Fibroblast of skin of right quadriceps (primary cell): ENCODE measurements around the gene DCLK1.
"Not testable (repeated sequence)": the region's sequence is repeated elsewhere in the genome, so short reads cannot be mapped to it uniquely, and the experiment has no call there.

Experiments used
- DNase-seq: peaks from one replicate; pipeline ENCODE4 v3.0.0-alpha.2; 2013

DCLK1 gene

DNA sequence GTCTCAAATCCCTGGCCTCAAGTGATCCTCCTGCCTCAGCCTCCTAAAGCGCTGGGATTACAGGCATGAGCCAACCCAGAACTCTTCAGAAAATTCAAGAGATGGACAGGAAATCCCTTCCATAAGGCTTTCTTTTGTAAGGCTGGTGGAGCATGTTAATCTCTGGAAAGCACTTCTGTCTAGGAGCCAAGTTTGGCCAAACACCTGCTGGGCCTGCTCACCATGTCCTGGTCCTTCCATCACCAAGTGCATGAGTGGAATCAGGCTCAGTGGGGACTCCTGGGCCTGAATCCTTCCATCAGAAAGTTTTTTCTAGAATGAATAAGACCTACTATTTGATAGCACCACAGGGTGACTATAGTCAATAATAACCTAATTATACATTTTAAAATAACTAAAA, 148.0 kb downstream of the DCLK1 start:
- no peak for DNase-seq

DNA sequence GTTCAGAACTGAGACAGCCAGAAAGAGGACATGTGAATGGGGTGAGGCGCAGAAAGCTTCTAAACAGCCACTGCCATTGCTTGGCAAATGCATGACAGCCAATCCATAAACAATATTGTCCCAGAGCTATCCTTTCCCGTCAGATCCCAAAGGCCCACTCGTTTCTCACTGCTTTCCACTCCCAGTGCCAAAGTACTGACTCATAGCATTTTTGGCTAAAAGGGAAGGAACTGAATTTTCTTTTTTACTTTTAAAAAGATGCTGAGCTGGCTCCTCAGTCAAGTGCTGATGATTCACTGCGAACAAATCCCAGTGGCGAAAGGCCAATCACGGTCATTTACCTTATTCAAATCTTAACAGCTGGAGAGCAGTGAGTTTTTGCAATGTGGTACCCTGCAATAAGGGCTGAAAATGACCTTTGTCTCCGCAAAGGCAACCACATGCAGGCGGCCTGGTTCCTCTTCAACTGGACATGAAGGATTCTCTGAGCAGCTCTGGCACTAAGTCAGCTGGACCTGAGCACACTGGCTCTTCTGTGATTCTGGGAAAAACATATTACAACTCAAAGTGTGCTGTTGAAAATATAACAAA, 151.7 kb downstream of the DCLK1 start:
- DNase-seq, result peak; percentile 92

DNA sequence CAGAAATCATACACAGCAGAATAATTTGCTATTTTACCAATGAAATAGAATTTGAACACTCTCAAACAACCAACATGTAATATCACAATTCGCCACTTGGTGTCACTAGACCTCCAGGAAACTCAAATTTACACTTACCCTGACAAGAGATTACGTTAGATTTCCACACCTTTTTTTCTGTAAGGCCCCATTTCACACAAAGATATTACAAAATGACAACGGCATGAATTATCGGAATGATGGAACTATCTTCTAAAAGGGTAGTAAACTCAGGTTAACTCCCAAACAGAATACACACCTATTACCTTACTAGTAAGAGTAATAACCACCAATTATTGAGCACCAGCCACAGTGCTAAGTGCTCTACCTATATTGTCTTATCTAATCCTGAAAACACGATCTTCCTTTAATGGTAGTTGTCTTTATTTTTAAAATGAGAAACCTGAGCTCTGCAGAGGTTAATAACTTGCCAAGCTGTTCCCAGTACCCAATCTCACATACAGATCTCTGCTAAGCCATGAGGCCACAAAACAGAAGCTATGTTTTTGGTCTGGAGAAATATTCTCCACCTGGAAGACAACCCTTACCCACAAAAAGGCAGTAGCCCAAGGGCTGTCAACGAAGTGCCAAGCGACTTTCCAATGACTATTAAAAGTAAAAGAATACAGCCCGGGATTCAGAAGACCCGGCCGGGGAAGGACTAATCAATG, 152.4 kb downstream of the DCLK1 start:
- DNase-seq, result peak; percentile 70

DNA sequence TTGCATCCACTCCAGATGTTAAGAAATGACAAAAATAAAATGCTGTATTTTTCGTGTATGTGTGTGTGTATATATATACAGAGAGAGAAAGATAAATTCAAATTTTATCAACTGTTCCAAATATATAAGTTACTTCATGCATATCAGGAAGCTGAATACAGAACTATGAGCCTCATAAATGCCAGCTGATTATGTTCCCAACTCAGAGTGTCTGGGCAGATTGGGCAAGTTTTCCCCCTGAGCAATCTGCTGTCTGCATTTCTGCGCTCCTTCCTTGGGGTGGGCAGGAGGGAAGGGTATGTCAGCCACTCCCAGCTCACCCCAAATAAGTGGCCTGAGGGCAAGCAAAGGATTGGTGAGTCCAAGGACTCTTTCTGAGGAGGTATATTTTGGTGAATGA, 154.1 kb downstream of the DCLK1 start:
- no peak for DNase-seq

DNA sequence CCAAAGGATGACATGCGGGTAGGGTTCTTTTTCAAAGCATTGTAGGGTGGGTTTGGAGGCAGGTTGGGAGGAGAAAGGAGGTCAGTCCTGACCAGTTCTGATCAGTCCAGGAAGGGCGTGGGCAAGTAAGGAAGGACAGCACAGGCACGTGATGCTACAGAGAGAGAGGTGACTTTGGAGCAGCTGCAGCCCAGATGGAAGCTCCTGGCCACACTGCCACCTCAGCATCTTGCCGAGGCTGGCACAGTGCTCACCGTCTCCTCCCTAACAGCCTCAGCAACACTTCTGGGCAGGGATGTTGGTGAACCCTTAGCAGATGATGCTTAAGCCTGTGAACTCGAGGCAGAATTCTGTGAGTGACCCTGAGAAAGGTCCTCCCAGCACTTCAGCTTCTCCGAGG, 155.1 kb downstream of the DCLK1 start:
- no peak for DNase-seq

DNA sequence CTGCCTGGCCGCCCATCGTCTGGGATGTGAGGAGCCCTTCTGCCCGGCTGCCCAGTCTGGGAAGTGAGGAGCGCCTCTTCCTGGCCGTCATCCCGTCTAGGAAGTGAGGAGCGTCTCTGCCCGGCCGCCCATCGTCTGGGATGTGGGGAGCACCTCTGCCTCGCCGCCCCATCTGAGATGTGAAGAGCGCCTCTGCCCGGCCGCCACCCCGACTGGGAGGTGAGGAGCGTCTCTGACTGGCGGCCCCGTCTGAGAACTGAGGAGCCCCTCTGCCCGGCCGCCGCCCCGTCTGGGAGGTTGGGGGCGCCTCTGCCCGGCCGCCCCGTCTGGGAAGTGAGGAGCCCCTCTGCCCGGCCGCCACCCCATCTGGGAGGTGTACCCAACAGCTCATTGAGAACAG, 164.2 kb downstream of the DCLK1 start:
- not testable (repeated sequence) for DNase-seq

DNA sequence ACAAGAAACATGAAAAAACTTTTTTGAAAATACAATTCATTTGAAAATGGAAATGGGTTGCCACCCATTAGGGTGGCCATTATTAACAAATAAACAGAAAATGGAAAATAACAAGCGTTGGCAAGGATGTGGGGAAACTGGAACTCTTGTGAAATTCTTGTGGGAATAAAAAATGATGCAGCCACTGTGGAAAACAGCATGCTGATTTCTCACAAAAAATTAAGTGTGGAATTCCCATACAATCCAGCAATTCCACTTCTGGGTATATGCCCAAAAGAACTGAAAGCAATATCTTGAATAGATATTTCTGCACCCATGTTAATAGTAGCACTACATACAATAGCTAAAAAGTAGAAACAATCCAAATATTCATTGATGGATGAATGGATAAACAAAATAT, 165.2 kb downstream of the DCLK1 start:
- DNase-seq, result no peak

DNA sequence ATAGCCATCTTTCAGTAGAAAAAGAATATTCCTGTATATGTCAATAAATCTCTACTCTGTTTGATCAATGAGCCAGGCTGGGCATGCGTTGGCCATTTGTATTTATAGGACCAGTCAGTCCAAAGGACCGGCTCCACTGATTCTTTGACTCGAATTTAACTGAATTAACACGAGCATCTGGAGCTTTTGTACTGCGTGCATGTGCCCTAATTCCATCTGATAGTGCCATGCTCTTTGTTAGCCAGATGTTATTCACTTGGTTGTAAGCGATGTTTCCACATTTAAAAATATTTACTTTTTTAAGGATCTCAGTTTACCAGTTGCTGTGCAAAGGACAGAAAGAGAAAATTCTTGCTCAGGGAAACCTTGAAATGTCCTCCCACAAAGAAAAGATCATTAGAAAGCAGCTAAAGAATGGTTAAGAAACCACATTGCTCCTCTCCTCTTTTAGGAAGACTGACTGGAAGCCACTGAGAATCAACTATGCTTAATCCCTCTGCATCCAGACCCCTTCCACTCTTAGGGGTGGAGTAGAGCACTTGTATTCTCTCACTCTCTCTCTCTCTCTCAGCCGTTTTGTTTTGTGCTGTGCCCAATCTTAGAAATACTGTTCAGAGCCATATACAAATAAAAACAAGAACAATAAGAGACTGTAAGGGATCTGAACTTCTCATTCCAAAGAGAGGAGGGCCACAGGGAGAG, 165.8 kb downstream of the DCLK1 start:
- no peak for DNase-seq

DNA sequence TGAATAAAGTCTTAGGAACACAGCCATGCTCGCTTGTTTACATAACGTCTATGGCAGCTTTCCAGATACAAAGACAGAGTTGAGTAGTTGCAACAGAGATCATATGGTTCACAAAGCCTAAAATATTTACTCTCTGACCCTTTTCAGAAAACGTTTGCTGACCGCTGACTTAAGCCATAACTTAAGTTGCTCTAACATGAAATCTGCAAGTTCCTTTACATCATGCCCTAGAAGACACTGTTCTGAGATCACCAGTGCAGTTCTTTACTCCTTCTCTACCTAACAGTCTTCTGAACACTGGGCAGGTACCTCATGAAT, 166.4 kb downstream of the DCLK1 start:
- peak; percentile 37 for DNase-seq

DNA sequence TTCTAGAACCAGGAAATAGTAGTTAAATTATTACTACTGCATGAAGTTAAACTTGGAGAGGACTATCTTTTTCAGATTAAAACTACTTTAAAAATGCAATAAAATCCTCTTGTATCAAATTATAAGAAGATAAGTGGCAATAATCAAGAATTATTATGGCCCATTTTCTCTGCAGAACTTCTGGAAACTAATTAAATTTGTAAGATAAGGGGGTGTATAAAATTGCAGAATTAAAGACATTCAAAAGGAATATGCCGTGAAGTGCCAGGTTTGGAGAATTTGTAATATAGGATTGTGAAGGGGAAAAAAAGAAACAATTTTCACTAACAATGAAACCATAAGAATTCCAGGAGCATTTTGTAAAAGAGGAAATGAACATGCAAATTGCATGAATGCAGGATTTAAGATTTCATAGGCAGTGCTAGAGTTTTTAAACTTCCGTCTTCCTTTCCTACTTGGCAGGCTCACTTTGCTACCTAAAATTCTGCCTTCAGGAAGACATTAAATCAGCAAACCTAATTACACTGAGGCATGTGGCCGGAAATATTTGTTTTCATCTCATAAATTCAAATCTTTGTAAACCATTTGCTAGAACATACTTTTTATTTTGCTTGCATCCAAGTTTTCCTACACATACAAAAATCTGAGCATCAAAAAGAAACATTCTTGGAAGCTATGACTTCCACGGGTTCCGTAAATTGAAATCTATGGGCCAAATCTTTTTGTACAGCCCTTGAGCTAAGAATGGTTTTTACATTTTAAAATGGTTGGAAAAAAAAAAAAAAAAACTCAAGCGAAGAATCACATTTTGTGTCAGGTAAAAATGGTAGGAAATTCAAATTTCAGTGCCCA, 166.9 kb downstream of the DCLK1 start:
- no peak for DNase-seq

DNA sequence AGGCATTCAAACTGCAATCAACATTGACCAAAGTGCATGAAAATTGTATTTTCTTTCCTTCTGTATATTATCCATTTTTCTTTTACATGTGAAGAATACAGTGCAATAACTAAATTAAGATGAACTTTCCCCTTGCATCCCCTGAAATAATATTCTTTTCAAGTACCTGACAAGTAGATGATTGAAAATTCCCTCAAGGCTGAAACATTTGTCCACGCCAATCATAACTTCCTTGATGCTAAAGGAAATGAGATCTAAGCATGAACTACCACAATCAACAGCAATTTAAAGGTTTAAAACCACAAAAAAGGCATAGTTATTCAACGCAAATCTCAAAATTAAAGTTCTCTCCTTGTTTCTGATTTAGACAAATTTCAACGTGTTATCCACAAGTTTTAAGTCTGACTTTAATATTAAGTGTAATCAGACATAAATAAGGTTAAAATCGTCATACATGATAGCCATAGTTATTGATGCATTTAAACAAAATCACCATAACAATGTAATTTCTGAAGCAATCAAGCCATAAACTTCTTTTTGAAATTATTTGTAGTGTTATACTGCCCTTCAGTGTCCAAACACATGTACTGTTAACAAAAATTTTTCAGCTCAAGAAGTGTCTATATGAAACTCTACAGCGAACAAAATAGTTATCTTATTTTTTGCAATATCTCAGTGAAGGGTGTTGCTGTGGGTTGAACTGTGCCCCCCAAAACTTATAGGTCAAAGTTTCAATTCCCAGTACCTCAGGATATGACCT, 169.5 kb downstream of the DCLK1 start:
- DNase-seq, result no peak

DNA sequence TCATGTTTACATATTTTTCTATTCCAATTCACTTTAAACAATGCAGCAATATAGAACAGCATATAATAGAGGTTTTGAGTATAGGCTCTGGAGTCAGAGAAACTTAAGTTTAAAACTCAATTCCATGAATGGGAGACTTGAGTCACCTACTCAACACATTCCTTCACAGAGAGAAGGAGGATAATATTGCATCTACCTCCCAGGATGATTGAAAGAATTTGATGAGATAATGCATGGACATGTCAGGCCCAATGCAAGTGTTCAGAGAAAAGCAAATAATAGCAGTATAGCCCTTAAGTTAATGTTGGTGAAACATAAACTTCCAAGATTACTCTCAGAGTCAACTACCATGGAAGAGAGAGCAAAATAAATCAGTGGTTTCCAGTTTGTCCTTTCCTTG, 170.2 kb downstream of the DCLK1 start:
- peak; percentile 41 for DNase-seq

DNA sequence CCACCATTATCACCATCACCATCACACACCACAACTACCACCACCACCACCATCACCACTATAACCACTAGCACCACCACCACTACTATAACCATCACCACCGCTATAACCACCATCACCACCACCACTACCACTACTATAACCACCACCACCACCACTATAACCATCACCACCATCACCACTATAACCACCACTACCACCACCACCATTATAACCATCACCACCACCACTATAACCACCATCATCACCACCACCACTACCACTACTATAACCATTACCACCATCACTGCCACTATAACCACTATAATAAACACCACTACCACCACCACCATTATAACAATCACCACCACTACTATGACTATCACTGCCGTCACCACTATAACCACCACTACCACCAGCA, 173.2 kb downstream of the DCLK1 start:
- no peak for DNase-seq

DNA sequence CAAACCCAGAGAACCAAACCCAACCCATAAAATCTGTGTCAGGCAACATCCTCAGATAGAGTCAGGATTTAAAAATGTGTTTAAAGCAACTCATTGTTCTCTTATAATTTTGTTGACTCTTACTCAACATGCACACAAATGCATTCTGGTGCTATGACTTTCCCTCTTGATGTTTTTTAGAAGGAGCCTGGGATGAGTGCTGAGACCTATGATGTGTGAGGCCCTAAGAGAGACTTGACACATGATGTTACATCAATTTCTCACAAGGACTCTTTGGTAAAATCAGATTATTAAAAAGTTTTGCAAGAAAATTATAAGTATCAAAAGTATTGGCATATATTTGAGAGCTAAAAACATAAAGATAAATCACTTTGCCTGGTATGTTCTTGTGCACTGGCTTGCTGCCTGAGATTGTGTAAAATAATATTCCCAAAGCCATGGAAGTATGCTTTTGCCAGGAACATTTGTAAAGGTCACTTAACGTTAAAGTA, 173.9 kb downstream of the DCLK1 start:
- peak; percentile 14 for DNase-seq

DNA sequence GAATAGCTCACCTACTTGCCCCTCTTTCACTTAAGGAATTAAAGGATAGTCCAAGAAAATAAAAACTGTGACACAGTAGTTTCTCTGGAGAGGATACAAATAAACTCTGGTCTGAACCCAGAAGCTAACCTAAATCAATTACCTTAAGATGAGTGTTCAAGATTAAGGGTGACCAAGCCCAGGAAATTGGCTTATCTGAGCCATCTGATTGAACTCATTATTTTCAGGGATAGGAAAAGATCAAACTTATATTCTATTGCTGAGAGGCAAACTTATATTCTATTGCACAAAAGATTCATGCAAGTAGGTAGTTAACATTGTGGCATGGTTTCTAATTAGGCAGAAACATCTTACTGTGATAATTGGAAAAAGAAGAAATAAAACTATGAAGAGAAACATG, 175.1 kb downstream of the DCLK1 start:
- no peak for DNase-seq

DNA sequence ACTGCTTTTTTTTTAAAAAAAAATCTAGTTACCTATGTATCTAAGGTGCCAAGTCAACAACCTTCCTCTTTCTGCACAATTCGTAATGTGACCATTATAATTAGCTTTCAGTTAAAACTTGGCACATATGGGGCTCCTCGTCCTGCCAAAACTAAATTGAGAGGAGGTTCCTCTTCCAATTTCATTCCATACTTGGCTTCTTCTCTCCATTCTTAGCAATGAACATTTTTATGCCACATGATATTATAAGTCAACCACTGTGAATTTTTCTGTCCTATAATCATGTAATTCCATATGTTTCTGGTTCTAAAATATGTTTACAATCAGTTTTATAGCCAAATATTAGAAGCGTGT, 177.0 kb downstream of the DCLK1 start:
- DNase-seq, result peak; percentile 3

DNA sequence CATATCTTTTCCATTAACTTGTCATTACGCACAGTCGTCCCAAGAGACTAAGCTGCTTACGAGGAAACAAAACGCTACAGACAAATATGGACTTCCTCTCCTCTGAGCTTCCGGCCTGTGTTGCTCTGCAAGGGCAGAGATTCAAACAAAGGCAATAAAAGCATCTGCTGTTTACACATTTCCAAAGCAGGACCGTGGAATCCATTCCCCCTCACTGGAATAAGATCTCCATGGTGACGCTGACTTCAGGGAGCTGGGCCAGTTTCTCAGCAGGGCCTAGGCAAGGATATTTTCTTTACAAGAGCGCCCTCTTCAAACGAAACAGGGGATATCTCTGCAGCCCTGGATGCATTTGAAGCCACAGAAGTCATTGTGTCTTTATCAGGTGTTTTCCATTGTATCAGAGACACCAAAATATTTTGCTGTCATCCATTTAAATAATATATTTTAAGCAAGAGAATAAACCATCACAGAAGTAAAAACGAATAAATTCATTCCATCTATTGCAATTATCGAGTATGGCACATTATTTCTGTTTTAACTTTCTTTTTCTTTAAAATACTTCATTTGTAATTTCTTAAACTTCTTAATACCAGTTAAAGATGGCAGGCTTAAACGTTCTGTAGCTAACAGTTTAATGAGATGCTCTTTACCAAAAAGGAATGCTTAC, 177.5 kb downstream of the DCLK1 start:
- DNase-seq, result peak; percentile 92

DNA sequence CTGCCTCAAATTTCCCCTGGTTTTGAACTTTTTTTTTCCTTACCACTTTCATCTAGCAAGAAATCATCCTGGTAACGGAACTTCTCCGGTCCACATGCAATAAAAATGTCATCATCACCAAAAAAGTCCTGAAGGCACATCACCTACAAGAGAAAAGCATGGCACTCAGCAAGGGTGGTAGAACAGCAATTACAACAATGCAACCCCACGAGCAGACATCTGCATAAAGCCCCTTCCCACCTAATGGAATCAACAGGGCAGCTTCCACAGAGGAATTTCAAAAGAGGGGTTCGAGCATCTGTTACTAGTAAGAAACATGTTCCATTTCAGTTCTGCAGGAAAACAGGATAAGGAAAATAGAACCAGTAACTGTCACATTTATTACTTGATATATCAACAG, 183.9 kb downstream of the DCLK1 start:
- no peak for DNase-seq

DNA sequence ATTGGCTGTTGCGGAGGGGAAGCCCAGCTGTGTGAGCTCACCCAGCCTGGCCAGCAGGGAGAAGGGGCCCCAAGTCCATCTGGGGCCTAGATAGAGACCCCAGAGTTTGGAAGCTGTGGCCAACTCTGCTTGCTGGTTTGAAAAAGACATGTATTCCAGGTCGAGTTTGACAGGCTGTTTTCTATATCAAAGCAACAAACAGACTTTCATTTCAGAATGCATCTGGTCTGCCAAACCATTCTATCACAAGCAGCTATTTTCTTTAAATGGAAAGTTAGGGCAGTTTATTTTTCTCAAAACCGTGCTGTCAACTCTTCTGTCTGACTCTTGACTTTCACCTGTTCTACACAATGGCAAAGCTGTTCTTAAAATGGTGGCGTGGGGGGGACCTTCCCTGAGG, 185.8 kb downstream of the DCLK1 start:
- no peak for DNase-seq

DNA sequence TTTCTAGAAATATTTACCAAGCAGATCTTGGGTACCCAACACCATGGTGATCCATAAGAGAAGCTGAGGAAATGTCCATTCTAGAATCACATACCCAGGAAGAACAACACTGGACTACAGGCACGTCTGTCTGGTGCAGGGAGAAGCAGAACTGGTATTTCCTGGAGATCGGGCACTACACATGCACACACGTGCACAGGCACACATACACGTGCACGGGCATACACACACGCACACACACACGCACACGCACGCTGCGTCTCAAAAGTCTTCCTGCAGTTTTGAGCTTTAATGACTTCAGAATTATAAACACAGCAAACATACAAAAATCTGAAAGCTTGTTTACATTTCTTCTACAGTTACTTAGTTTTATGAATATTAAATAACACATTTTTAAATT, 189.8 kb downstream of the DCLK1 start:
- no peak for DNase-seq

DNA sequence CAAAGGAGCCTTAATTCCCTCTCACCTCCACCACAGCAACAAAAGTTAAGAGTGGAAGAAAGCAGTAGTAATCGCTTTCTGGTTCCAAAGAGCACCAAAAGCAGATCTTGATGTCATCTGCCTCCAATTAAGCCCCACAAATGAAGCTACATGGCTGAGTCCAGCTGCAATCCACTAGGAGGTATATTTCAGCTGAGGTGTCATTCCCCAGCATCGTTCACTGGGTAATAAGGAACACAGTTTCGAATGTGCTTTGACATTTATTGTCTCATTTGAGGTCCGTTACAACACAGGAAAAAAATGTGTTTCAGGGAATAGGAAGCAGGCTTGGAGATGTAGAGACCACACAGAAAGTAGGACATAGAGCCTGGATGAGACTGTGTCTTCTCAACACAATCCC, 190.4 kb downstream of the DCLK1 start:
- DNase-seq, result no peak
